GM21515 (cell line): Measurements from ENCODE around the gene SLC26A1.

Experiments
- ATAC-seq: cut with Tn5 transposase; IDR thresholded peaks from one replicate; pipeline ENCODE4 v1.9.1; 2021; ENCODE audit not compliant: unreplicated experiment

SLC26A1 gene

GRCh38 chr4:1014291-1015167 lies 21.3 kb upstream of the SLC26A1 start:
- ATAC-seq: no peak

- no peak for ATAC-seq
These were observed 20.2 kb upstream of the SLC26A1 start for GRCh38 chr4:1013225-1014073.

- ATAC-seq: no peak
These were observed 19.0 kb upstream of the SLC26A1 start for GRCh38 chr4:1012034-1012739.

GRCh38 chr4:1011666-1012033 lies 18.4 kb upstream of the SLC26A1 start:
- ATAC-seq: no peak

GRCh38 chr4:1011022-1011665 lies 17.9 kb upstream of the SLC26A1 start, which contains the start of gene FGFRL1:
Gene FGFRL1 (plus strand): TSS chr4:1011626. CDS start chr4:1012486, 860 bp downstream.
- peak; percentile 34 for ATAC-seq

- no peak for ATAC-seq
These were observed 17.3 kb upstream of the SLC26A1 start for GRCh38 chr4:1010395-1011021.

- no peak for ATAC-seq
These were observed 16.6 kb upstream of the SLC26A1 start for GRCh38 chr4:1009542-1010394.

- ATAC-seq: no peak
These were observed 15.8 kb upstream of the SLC26A1 start for GRCh38 chr4:1008840-1009541.

- no peak for ATAC-seq
These were observed 13.7 kb upstream of the SLC26A1 start for GRCh38 chr4:1006856-1007255.

- ATAC-seq: no peak
These were observed 11.6 kb upstream of the SLC26A1 start for GRCh38 chr4:1004557-1005485.

- ATAC-seq: no peak
These were observed 10.8 kb upstream of the SLC26A1 start for GRCh38 chr4:1004071-1004418.

GRCh38 chr4:1003271-1004070 lies 10.3 kb upstream of the SLC26A1 start:
- no peak for ATAC-seq

- no peak for ATAC-seq
These were observed 9.5 kb upstream of the SLC26A1 start for GRCh38 chr4:1002631-1003251.

GRCh38 chr4:1002131-1002630 lies 9.0 kb upstream of the SLC26A1 start:
- ATAC-seq: no peak

GRCh38 chr4:1001561-1002130 lies 8.4 kb upstream of the SLC26A1 start:
- no peak for ATAC-seq

GRCh38 chr4:1000686-1001260 lies 7.6 kb upstream of the SLC26A1 start:
- ATAC-seq: no peak
